ENCODE results near the gene GRK7.
"Not testable (repeated sequence)": the region's sequence is repeated elsewhere in the genome, so short reads cannot be mapped to it uniquely, and the experiment has no call there.

GRK7 gene

DNA sequence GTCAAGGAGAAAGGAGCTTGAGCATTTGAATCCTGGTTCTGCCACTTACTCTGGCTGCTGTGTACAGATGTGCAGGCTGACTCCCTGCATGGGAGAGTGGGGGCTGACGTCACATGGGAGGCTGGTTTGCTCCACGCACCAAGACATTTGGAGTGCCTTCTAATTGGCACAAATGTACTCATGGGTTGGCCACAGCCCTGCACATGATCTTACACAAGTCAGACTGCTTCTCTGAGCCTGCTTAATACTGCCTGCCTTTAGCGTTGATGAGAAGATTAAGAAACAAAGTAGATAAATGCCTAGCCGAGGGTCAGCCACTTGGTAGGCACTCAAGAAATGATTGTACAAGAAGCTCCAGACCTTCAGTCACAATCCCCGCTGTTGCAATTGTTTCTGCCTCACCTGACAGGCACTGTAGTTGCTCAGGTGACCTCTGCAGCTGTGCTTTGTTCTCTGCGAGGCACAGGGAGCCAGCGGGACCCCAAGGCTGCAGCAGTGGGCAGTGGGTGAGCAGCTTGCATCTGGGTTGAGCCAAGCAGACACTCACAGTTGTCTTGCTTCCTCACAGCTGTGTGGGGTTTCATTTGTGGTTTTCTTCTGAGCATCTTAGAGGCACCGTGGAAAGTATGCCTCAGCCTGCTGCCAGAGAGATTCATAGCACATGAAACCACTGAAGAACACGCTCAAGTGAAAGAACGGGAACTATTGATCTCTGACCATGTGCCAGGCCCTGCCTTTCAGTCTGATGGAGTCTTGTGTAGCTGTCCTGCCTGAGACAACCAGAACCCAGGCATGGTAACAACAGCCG is 33.1 kb downstream of the GRK7 start:
- DNase-seq = peak; percentile 97

DNA sequence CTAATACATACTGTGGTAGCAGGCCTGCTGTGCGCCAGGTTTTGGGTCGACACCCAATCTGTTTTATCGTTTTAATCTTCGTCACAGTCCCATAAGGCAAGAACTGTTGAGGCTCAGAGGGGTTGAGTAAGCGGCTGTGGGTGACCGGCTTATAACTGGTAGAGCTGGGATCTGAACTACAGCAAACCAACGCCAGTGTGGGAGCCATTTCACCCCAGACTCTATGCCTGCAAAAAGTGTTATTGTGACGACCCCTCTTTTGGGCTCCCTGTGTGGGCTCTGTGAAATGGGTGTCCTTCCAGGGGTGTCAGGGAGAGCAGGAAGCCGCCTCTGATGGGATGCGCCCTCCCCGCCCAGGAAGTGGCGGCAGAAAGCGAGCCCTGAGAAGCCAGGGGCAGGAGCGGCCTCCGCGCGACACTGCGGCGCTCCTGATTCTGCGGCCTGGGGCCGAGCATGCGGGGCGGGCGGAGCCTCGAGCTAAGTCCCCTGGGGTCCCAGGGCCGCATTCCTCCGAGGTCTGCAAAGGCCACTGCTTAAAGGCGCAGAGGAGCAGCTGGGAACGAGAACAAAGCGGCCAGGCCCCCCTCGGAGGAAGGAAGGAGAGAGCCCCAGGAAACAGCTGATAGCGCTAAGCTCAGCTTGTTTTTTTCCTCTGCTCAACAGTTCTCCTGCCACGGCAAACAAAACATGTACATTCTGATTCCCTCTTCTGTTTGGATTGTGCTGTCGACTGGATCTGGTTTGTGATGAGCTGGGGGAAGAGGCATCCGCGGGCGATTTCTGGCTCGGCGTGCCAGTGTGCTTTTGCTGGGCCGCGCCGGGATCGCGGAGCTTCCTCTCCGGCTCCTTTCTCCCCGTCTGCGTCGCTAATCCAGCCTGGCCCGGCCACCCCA is 33.9 kb downstream of the GRK7 start:
- peak; percentile 42 for DNase-seq

- no peak for DNase-seq
Observed at GRCh38 chr3:141797819-141798447, 34.7 kb downstream of the GRK7 start.

DNA sequence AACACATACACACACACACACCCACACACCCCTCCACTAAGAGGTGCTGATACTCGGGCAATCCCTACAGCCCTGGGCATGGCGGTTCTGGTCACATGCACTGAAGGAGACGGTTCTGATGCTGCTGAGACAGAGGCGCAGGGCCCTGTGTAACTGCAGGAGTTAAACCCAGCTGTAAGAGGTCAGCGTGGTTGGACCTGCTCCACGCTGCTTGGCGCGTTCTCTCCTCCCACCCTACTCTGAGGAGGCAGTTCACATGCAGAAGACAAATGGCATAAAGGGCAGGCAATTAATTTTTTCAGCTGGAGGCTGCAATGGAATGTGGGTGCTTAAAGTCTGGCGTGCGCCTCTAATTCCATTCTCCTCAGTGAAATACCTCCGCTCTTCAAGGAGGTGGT is 35.2 kb downstream of the GRK7 start:
- no peak for DNase-seq

- DNase-seq = no peak
Observed at GRCh38 chr3:141802316-141803077, 39.3 kb downstream of the GRK7 start.

DNA sequence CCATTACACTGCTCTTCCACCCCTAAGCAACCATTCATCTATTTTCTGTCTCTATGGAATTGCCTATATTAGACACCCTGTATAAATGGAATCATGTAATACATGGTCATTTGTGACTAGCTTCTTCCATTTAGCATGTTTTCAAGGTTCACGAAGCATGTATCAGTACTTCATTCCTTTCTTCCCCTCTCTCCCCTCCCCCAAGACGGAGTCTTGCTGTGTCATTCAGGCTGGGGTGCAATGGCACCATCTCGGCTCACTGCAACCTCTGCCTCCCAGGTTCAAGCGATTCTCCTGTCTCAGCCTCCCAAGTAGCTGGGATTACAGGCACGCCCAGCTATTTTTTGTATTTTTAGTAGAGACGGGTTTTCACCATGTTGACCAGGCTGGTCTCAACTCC is 40.3 kb downstream of the GRK7 start:
- DNase-seq = not testable (repeated sequence)

DNA sequence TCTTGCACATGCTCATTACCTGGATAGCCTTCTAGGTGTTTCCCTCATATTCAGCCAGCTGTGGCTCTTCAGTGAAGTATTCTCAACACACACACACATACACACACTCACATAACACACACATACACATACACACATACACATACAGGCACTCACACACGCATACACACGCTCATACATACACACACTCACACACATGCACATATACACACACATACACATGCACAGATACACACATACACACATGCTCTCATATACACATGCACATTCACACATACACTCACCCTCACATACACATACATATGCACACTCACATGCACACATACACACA is 41.2 kb downstream of the GRK7 start:
- DNase-seq = no peak

GRCh38 chr3:141804778-141805639 is 41.8 kb downstream of the GRK7 start:
- no peak for DNase-seq

DNA sequence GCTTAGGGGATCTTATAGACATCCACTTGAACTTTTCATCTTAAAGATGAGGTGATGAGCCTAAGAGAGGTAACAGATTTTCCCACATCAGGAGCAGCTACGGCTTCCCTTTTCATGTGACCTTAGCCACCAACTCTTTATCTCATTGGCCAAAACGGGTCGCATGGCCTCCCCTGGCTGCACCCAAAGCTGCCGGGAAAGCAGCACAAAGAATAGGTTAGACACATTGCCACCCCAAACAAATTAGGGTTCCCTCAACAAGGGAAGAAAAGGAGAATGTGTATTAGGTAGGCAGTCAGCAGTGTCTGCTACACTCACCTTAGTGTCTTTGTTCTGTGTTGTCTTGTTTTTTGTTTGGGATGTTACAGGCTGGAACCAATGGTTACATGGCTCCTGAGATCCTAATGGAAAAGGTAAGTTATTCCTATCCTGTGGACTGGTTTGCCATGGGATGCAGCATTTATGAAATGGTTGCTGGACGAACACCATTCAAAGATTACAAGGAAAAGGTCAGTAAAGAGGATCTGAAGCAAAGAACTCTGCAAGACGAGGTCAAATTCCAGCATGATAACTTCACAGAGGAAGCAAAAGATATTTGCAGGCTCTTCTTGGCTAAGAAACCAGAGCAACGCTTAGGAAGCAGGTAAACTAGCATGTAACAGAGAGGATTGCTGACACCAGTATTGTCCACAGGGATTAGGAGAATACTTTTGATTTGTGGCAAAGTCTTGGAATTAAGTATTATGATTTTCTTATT is 44.2 kb downstream of the GRK7 start:
- no peak for DNase-seq

- DNase-seq = no peak
Observed at GRCh38 chr3:141808586-141808985, 45.4 kb downstream of the GRK7 start.

DNA sequence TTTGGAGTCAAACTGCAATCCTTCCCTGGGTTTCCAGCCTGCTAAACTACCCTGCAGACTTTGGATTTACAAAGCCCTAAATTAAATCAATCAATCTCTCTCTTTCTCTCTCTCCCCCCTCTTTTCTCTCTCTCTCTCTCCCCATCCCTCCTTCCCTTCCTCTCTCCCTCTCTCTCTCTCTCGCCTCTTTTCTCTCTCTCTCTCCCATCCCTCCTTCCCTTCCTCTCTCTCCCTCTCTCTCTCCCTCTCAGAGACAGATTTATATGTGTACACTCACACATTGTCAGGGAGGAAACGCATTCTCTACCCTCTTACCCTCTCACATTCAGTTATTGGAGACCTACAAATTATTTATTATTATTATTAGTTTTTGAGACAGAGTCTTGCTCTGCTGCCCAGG is 47.0 kb downstream of the GRK7 start:
- DNase-seq = no peak

DNA sequence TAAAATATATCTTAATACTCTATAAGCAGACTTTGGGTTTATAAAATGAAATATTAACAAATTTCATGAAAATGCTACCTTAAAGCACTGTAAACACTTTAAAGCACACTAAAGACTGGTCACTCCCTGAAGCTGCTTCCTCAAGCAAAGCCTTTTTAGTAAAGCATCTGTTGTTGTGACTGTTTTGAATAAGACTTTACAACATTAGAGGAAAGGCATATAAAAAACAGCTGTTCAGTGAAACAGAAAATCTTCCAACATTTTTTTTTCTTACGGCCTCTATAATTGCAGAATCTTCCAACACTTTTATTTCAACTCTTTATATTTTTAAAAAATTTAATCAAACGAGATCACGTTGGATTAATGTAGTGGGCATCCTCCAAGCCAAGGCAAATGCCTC is 48.1 kb downstream of the GRK7 start:
- DNase-seq = no peak

- DNase-seq = peak; percentile 91
Observed at GRCh38 chr3:141812084-141812483, 48.9 kb downstream of the GRK7 start.

DNA sequence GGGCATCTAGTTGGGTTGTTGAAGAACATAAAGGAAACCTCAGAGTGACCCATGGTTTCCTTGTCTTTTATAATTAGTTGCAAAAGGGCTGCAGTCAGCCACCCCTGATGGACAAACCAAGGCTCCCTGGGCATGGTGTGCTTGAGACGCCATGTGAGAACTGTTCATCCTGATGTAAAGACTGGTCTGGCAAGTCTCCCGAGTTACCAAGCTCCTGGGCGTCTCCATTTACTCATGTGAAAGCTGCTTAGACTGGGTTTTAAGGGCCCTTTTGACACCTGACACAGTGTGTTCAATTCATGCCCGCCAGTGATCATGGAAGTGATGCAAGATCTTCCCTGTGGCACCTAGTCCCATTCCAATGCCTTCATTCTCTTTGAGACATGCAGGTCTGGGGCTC is 49.4 kb downstream of the GRK7 start:
- peak; percentile 70 for DNase-seq
